Measurements from ENCODE around the gene CFAP90. TPM values are rescaled to one million over a fixed set of nuclear protein-coding genes. Genes with fewer than 3 reads are reported as not detected.

Gene CFAP90
- total and polyA plus RNA-seq, 2 donors (not counting 3 experiments of a cell fraction or from before 2014, with no cell fraction given), result 0.07 TPM; not detected in 1

DNA sequence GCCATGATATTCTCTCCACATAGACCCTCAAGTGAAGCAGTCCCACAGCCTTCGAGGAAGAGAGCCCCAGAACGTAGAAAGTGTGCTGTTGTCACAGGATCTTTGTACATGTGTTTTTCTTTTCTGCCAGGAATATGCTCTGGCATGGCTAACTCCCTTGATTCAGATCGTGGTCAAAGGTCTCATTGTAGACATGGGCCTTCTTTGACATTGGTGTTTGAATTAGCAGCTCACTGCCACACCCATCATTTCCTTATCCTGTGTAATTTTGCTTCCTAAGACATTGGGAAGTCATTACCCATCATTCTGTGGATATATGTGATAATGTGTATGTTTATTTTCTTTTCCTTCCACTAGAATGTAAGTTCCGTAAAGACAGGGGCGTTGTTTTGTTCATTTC lies 43.5 kb upstream of the CFAP90 start:
- Histone ChIP-seq H3K9ac (replicated peaks; ENCODE audit: extremely low read depth, insufficient read depth, low read length) (no peak overlapping the region), H3K36me3 (ENCODE audit: control insufficient read depth in 2 of 2, extremely low read depth in 1 of 2, insufficient read depth in 2 of 2, low read length in 2 of 2) (peaks cover 17 to 18% of the 10 kb centered on the region in 2 experiments), H3K27ac (ENCODE audit: insufficient read depth, low read depth, low read length) (no peak overlapping the region), H3K4me2 (ENCODE audit: insufficient read depth, low read length) (no peak overlapping the region), H2AFZ (ENCODE audit: low read depth, low read length) (no peak overlapping the region), H3K4me3 (replicated peaks in 1 of 3; ENCODE audit: insufficient read depth in 1 of 3, low read depth in 1 of 3, low read length in 3 of 3) (no peak overlapping the region), H4K20me1 (replicated peaks; ENCODE audit: control insufficient read depth, extremely low read depth, insufficient read depth, low read length) (no peaks in the 10 kb centered on the region), H3K4me1 (ENCODE audit: control insufficient read depth, extremely low read depth, insufficient read depth, low read length) (no peaks in the 10 kb centered on the region), H3K9me3 (replicated peaks; ENCODE audit: control insufficient read depth, insufficient read depth, low read length) (no peaks in the 10 kb centered on the region), H3K27me3 (ENCODE audit: control insufficient read depth in 2 of 2, insufficient read depth in 2 of 2, low read length in 2 of 2) (no peaks in the 10 kb centered on the region), H3K79me2 (ENCODE audit: control insufficient read depth, insufficient read depth, low read length) (no peaks in the 10 kb centered on the region), H3K9me1 (replicated peaks; ENCODE audit: control insufficient read depth, extremely low read depth, insufficient read depth, low read length) (no peaks in the 10 kb centered on the region)
- no TSS peak for BruUV-seq (replicated peaks)
- intact Hi-C loops (cut with micrococcal nuclease) (loop anchor here (10.0 kb wide), 1 partner anchor 560 kb away; no protein-coding TSS in a partner anchor), dilution Hi-C loops (cut with MboI; ENCODE audit: extremely low pct_ligation_motif_present, low sequenced_read_pairs) (no loop called here)
- CTCF ChIA-PET, result no interaction called here
- no peak for TF ChIP-seq EZH2 (IDR thresholded peaks at IDR 0.05; ENCODE audit: borderline replicate concordance, low read depth, low read length, severe bottlenecking)
- no peak for TF ChIP-seq JUN (IDR thresholded peaks at IDR 0.05; ENCODE audit: borderline replicate concordance, insufficient read depth, insufficient read length, low read depth)
- no peak for TF ChIP-seq POLR2AphosphoS5 (IDR thresholded peaks at IDR 0.05; ENCODE audit: insufficient read depth, low read depth, low read length)
- TF ChIP-seq GATA2 (IDR thresholded peaks at IDR 0.05; ENCODE audit: insufficient read depth, insufficient read length, low read depth, low read length), result no peak
- TF ChIP-seq POLR2A (IDR thresholded peaks at IDR 0.05; ENCODE audit: low read depth, low read length), result no peak
- TF ChIP-seq, protein P1, sequence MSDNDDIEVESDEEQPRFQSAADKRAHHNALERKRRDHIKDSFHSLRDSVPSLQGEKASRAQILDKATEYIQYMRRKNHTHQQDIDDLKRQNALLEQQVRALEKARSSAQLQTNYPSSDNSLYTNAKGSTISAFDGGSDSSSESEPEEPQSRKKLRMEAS (IDR thresholded peaks at IDR 0.05; ENCODE audit: insufficient read depth, insufficient read length), result no peak
- TF ChIP-seq FOS (IDR thresholded peaks at IDR 0.05; ENCODE audit: borderline replicate concordance, insufficient read depth, low read length), result no peak
- TF ChIP-seq MYC (IDR thresholded peaks at IDR 0.05; ENCODE audit: low read depth, low read length), result no peak
- TF ChIP-seq CTCF (IDR thresholded peaks at IDR 0.05; ENCODE audit: extremely low read depth in 1 of 2, insufficient read depth in 1 of 2, low read depth in 1 of 2, low read length in 2 of 2), result no peak
- no peak for FAIRE-seq
- no peak for DNase-seq (ENCODE audit: low read depth, low spot score)
- POLR2A ChIA-PET, result no interaction called here

Measured in endothelial cell of umbilical vein (primary cell).